IMR-90 (cell line): ENCODE data around the gene NXNL2. TPM values are rescaled to one million over a fixed set of nuclear protein-coding genes. Genes with fewer than 3 reads are reported as not detected.

Source experiments
- ATAC-seq: fragments of 200-7000 bp; cut with Tn5 transposase; 2 replicates; pipeline ENCODE4 v1.9.1; 2020; ENCODE audit warnings: low read depth, mild to moderate bottlenecking, moderate library complexity
- BruUV-seq: library from RNA; stranded (reverse); fragments of 400-500 nt; replicated peaks from 2 replicates; lab custom pipeline; 2021; lab: Mats Ljungman, UMichigan
- CTCF ChIA-PET: fragments of 300-600 bp; formaldehyde crosslinking; extraction: SDS; loops from one replicate; lab custom pipeline; 2021; ENCODE audit warnings: antibody characterized with exemption; lab: Yijun Ruan, JAX
- POLR2A ChIA-PET: fragments of 300-600 bp; sonication (Branson Sonifier 250); formaldehyde crosslinking; loops from one replicate; lab custom pipeline; 2022; ENCODE audit warnings: antibody characterized with exemption; ENCODE audit not compliant: unreplicated experiment; lab: Charles Lee
- DNase-seq: peaks from one replicate; pipeline ENCODE4 v3.0.0; 2013
- H2AFZ ChIP-seq: replicated peaks from 2 replicates; pipeline ENCODE3; 2013; ENCODE audit warnings: low read length, mild to moderate bottlenecking; ENCODE audit not compliant: poor library complexity
- H2AK5ac ChIP-seq: 2 replicates; pipeline ENCODE4 v1.6.1; 2013; ENCODE audit warnings: low read depth, low read length, inconsistent platforms
- H2AK9ac ChIP-seq: replicated peaks from 2 replicates; pipeline ENCODE3; 2013; ENCODE audit warnings: mild to moderate bottlenecking, low read depth, low read length, moderate library complexity; ENCODE audit not compliant: poor library complexity
- H2BK120ac ChIP-seq: 2 replicates; pipeline ENCODE4 v1.6.1; 2013; ENCODE audit warnings: low read depth, low read length, inconsistent platforms
- H2BK15ac ChIP-seq: 3 replicates; pipeline ENCODE4 v1.6.1; 2013; ENCODE audit warnings: low read depth, low read length, inconsistent platforms
- H2BK20ac ChIP-seq: 2 replicates; pipeline ENCODE4 v1.6.1; 2013; ENCODE audit warnings: low read depth, mild to moderate bottlenecking, inconsistent platforms, low read length, moderate library complexity
- H2BK5ac ChIP-seq: 2 replicates; pipeline ENCODE4 v1.6.1; 2013; ENCODE audit warnings: mild to moderate bottlenecking, low read depth, low read length, inconsistent platforms; ENCODE audit not compliant: poor library complexity, severe bottlenecking
- H3K14ac ChIP-seq: replicated peaks from 2 replicates; pipeline ENCODE4 v1.6.1; 2013; ENCODE audit warnings: low read depth, low read length, inconsistent platforms
- H3K18ac ChIP-seq: 2 replicates; pipeline ENCODE4 v1.6.1; 2013; ENCODE audit warnings: low read depth, low read length, control low read depth
- H3K23ac ChIP-seq: 2 replicates; pipeline ENCODE4 v1.6.1; 2013; ENCODE audit warnings: low read depth, low read length, inconsistent platforms
- H3K27ac ChIP-seq: 2 replicates; pipeline ENCODE4 v1.5.1; 2013; ENCODE audit warnings: mild to moderate bottlenecking, control low read depth, low read length; ENCODE audit not compliant: insufficient read depth
- H3K27me3 ChIP-seq: 2 replicates; pipeline ENCODE4 v1.6.1; 2013; ENCODE audit warnings: low read length; ENCODE audit not compliant: control insufficient read depth, insufficient read depth
- H3K36me3 ChIP-seq: 2 replicates; pipeline ENCODE4 v1.6.1; 2013; ENCODE audit warnings: low read length, mixed read lengths; ENCODE audit not compliant: control insufficient read depth, insufficient read depth
- H3K4ac ChIP-seq: 2 replicates; pipeline ENCODE4 v1.6.1; 2013; ENCODE audit warnings: low read depth, low read length, inconsistent platforms
- H3K4me1 ChIP-seq: 2 replicates; pipeline ENCODE4 v1.6.1; 2013; ENCODE audit warnings: low read length, mixed read lengths; ENCODE audit not compliant: control insufficient read depth, insufficient read depth
- H3K4me2 ChIP-seq: 2 replicates; pipeline ENCODE4 v1.6.1; 2013; ENCODE audit warnings: low read depth, mild to moderate bottlenecking, control low read depth, low read length, moderate library complexity
- H3K4me3 ChIP-seq: 2 replicates; pipeline ENCODE4 v1.5.1; 2013; ENCODE audit warnings: low read depth, mild to moderate bottlenecking, control low read depth, low read length, moderate library complexity; ENCODE audit not compliant: insufficient read depth
- H3K56ac ChIP-seq: 2 replicates; pipeline ENCODE4 v1.6.1; 2013; ENCODE audit warnings: low read length, inconsistent platforms; ENCODE audit not compliant: insufficient read depth; ENCODE audit errors: extremely low read depth
- H3K79me1 ChIP-seq, 2 experiments: 2 replicates each; pipeline ENCODE4 v1.6.1; 2013; ENCODE audit warnings: low read length in 2 of 2, inconsistent platforms in 1 of 2, low read depth in 1 of 2
- H3K9ac ChIP-seq: 2 replicates; pipeline ENCODE4 v1.6.1; 2013; ENCODE audit warnings: low read depth, low read length, control low read depth
- H3K9me1 ChIP-seq: 2 replicates; pipeline ENCODE4 v1.6.1; 2013; ENCODE audit warnings: low read length, inconsistent platforms; ENCODE audit not compliant: insufficient read depth
- H3K9me3 ChIP-seq: 2 replicates; pipeline ENCODE4 v1.6.1; 2013; ENCODE audit warnings: low read length; ENCODE audit not compliant: control insufficient read depth, insufficient read depth
- H4K20me1 ChIP-seq: 2 replicates; pipeline ENCODE4 v1.6.1; 2013; ENCODE audit warnings: low read length, inconsistent platforms; ENCODE audit not compliant: insufficient read depth
- H4K5ac ChIP-seq: 2 replicates; pipeline ENCODE4 v1.6.1; 2013; ENCODE audit warnings: mild to moderate bottlenecking, low read depth, low read length, control low read depth
- H4K8ac ChIP-seq, 2 experiments: 2 replicates each; pipeline ENCODE4 v1.6.1; 2013; ENCODE audit warnings: low read depth in 2 of 2, low read length in 2 of 2, control low read depth in 1 of 2, inconsistent platforms in 1 of 2
- H4K91ac ChIP-seq: 2 replicates; pipeline ENCODE4 v1.6.1; 2013; ENCODE audit warnings: low read depth, low read length, inconsistent platforms; ENCODE audit not compliant: insufficient read depth
- BHLHE40 ChIP-seq: fragments of 150-350 bp; IDR thresholded peaks from 2 replicates; pipeline ENCODE4 v1.6.1; 2016; ENCODE audit warnings: mild to moderate bottlenecking, low read depth, low read length
- CEBPB ChIP-seq: IDR thresholded peaks from 2 replicates; pipeline ENCODE4 v1.6.1; 2012; ENCODE audit warnings: low read depth, low read length, improper control_type of control experiment
- CHD1 ChIP-seq: IDR thresholded peaks from 2 replicates; pipeline ENCODE4 v1.6.1; 2012; ENCODE audit warnings: low read depth, low read length, improper control_type of control experiment
- CTCF ChIP-seq: conservative IDR thresholded peaks from 2 replicates; pipeline ENCODE4 v1.5.1; 2012; ENCODE audit warnings: mild to moderate bottlenecking, low read depth, low read length, improper control_type of control experiment
- ELK1 ChIP-seq: fragments of 150-350 bp; IDR thresholded peaks from 2 replicates; pipeline ENCODE4 v1.6.1; 2016; ENCODE audit warnings: low read depth, mild to moderate bottlenecking, low read length, moderate library complexity, borderline replicate concordance
- MAFK ChIP-seq: IDR thresholded peaks from 2 replicates; pipeline ENCODE4 v1.6.1; 2012; ENCODE audit warnings: low read depth, low read length, improper control_type of control experiment
- MAZ ChIP-seq: IDR thresholded peaks from 2 replicates; pipeline ENCODE4 v1.6.1; 2012; ENCODE audit warnings: low read depth, mild to moderate bottlenecking, low read length, improper control_type of control experiment, moderate library complexity, borderline replicate concordance
- MXI1 ChIP-seq: IDR thresholded peaks from 2 replicates; pipeline ENCODE4 v1.6.1; 2012; ENCODE audit warnings: low read depth, mild to moderate bottlenecking, low read length, moderate library complexity, borderline replicate concordance
- RAD21 ChIP-seq: IDR thresholded peaks from 2 replicates; pipeline ENCODE4 v1.6.1; 2012; ENCODE audit warnings: low read length, improper control_type of control experiment
- RFX5 ChIP-seq: IDR thresholded peaks from 2 replicates; pipeline ENCODE4 v1.8.0; 2012; ENCODE audit warnings: low read depth, mild to moderate bottlenecking, low read length, moderate library complexity
- SMC3 ChIP-seq: fragments of 150-350 bp; IDR thresholded peaks from 2 replicates; pipeline ENCODE4 v1.6.1; 2016; ENCODE audit warnings: low read depth, mild to moderate bottlenecking, antibody characterized with exemption, low read length, moderate library complexity
- WGBS, 2 experiments: methylation state at CpG; one replicate each; pipeline versions ENCODE4 v1.1.5 to v1.1.7; 2013; ENCODE audit warnings: missing lambda C conversion rate in 2 of 2; ENCODE audit not compliant: insufficient read length in 1 of 2; ENCODE audit errors: extremely low coverage in 2 of 2; 5-methylcytosine and 5-hydroxymethylcytosine counted together
- dilution Hi-C: fragments of 300-500 bp; cut with HindIII; formaldehyde crosslinking; loops from one replicate; pipeline ENCODE4 v1.14.3; 2018; ENCODE audit warnings: low sequenced_read_pairs; ENCODE audit not compliant: unreplicated experiment
- in situ Hi-C: fragments of 300-500 bp; cut with MboI; formaldehyde crosslinking; loops from 3 replicates; pipeline ENCODE4 v1.14.3; 2019; ENCODE audit warnings: low sequenced_read_pairs, inconsistent platforms, mixed read lengths
- intact Hi-C: fragments of 100-400 bp; cut with micrococcal nuclease; formaldehyde crosslinking; loops from 2 replicates; pipeline ENCODE4 v1.10.0; 2022
- polyA plus RNA-seq, 3 experiments: library from polyadenylated mRNA; depleted of rRNA; stranded (reverse); fragments of >200 nt; gene quantifications; 2 replicates each; pipeline ENCODE4 v1.2.3, GENCODE V29; 2012; ENCODE audit warnings: low replicate concordance in 1 of 3
- total RNA-seq: library from RNA; depleted of rRNA; stranded (reverse); fragments of >200 nt; gene quantifications from 2 replicates; pipeline ENCODE4 v1.2.3, GENCODE V29; 2012
- TF ChIP-seq, protein P1 (sequence below): fragments of 150-350 bp; IDR thresholded peaks from 2 replicates; pipeline ENCODE4 v1.6.1; 2017; ENCODE audit warnings: mild to moderate bottlenecking, antibody characterized with exemption, low read length, low read depth

NXNL2 gene
- total and polyA plus RNA-seq, 2 of the 4 experiments (the other 2 are of a cell fraction), result 3.2 to 6.4 TPM

- no peak overlapping the region for H3K14ac ChIP-seq
- no peak overlapping the region for H3K18ac ChIP-seq
- H3K27me3 ChIP-seq, result no peaks in the 10 kb centered on the region
- H2AFZ ChIP-seq, result no peak overlapping the region
- intact Hi-C loops, result no loop called here
- no peak overlapping the region; the same call in 1 of the 2 replicates for H3K4ac ChIP-seq
- no peak overlapping the region for H3K27ac ChIP-seq
- no peak for ATAC-seq
- no peak overlapping the region for H4K91ac ChIP-seq
- H3K4me3 ChIP-seq, result no peak overlapping the region
- peak overlapping the region; percentile 57 for H2AK9ac ChIP-seq
- dilution Hi-C loops, result no loop called here
- no peaks in the 10 kb centered on the region for H3K9me3 ChIP-seq
- no peak overlapping the region for H2BK20ac ChIP-seq
- no peak overlapping the region for H2BK5ac ChIP-seq
- no peaks in the 10 kb centered on the region for H4K20me1 ChIP-seq
- H2BK120ac ChIP-seq, result no peak overlapping the region
- peak overlapping the region; percentile 56; the same call in 1 of the 2 replicates for H2AK5ac ChIP-seq
- H3K4me2 ChIP-seq, result no peak overlapping the region
- no peak for TF ChIP-seq RFX5
- TF ChIP-seq CHD1, result no peak
- TF ChIP-seq ELK1, result no peak
- TF ChIP-seq SMC3, result no peak
- TF ChIP-seq, protein P1, sequence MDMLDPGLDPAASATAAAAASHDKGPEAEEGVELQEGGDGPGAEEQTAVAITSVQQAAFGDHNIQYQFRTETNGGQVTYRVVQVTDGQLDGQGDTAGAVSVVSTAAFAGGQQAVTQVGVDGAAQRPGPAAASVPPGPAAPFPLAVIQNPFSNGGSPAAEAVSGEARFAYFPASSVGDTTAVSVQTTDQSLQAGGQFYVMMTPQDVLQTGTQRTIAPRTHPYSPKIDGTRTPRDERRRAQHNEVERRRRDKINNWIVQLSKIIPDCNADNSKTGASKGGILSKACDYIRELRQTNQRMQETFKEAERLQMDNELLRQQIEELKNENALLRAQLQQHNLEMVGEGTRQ, result no peak
- TF ChIP-seq CTCF, result no peak
- no peak for TF ChIP-seq RAD21
- no peak for TF ChIP-seq CEBPB
- TF ChIP-seq MXI1, result no peak
- no peak for TF ChIP-seq BHLHE40
- no peak for TF ChIP-seq MAFK
- no peak for TF ChIP-seq MAZ
- no peak overlapping the region for H3K9ac ChIP-seq
- no peak overlapping the region for H3K23ac ChIP-seq
- H3K9me1 ChIP-seq, result no peaks in the 10 kb centered on the region
- no peak overlapping the region for H4K5ac ChIP-seq
- no TSS peak for BruUV-seq
- no peaks in the 10 kb centered on the region for H3K79me1 ChIP-seq
- no peak overlapping the region for H4K8ac ChIP-seq
- H3K4me1 ChIP-seq, result no peaks in the 10 kb centered on the region
- no peaks in the 10 kb centered on the region for H3K36me3 ChIP-seq
- 100% methylated on average over 6 of the region's 17 CpGs; no CpG with 5 or more reads in 1 of the 2 experiments for WGBS, 2 experiments
- ChIA-PET POLR2A (no interaction called here), CTCF (no interaction called here)
- H3K56ac ChIP-seq, result no peak overlapping the region
- no peak overlapping the region for H2BK15ac ChIP-seq
- in situ Hi-C loops, result no loop called here
- no peak for DNase-seq
Measured at GRCh38 chr9:88494983-88495721, 39.8 kb upstream of the NXNL2 start.
